ENCODE data around the gene DENND1B.

Gene DENND1B

DNA sequence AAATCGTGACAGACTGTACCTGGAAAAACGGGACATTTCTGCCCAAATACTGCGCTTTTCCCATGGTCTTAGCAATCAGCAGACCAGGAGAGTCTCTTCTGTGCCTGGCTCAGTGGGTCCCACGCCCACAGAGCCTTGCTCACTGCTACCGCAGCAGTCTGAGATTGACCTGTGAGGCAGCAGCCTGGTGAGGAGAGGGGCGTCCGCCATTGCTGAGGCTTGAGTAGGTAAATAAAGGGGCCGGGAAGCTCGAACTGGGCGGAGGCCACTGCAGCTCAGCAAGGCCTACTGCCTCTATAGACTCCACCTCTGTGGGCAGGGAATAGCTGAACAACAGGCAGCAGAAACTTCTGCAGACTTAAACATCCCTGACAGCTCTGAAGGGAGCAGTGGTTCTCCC is 203.1 kb downstream of the DENND1B start:
- no peak for DNase-seq
- Histone ChIP-seq H3K27me3 (no peaks in the 10 kb centered on the region), H3K4me3 (no peak overlapping the region), H3K27ac (no peak overlapping the region), H3K4me1 (no peaks in the 10 kb centered on the region), H3K36me3 (peaks cover 15 to 32% (median 18%) of the 10 kb centered on the region in 3 donors), H3K9me3 (peaks cover 3 to 16% (median 13%) of the 10 kb centered on the region in 3 donors)
- TF ChIP-seq, protein P1, sequence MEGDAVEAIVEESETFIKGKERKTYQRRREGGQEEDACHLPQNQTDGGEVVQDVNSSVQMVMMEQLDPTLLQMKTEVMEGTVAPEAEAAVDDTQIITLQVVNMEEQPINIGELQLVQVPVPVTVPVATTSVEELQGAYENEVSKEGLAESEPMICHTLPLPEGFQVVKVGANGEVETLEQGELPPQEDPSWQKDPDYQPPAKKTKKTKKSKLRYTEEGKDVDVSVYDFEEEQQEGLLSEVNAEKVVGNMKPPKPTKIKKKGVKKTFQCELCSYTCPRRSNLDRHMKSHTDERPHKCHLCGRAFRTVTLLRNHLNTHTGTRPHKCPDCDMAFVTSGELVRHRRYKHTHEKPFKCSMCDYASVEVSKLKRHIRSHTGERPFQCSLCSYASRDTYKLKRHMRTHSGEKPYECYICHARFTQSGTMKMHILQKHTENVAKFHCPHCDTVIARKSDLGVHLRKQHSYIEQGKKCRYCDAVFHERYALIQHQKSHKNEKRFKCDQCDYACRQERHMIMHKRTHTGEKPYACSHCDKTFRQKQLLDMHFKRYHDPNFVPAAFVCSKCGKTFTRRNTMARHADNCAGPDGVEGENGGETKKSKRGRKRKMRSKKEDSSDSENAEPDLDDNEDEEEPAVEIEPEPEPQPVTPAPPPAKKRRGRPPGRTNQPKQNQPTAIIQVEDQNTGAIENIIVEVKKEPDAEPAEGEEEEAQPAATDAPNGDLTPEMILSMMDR (IDR thresholded peaks at IDR 0.05), result no peak
- intact Hi-C loops (cut with DNase I; ENCODE audit: low total_unique reads), result no loop called here

GRCh38 chr1:197567442-197567841 is 207.8 kb downstream of the DENND1B start:
- intact Hi-C loops (cut with DNase I; ENCODE audit: low total_unique reads), result no loop called here
- TF ChIP-seq, protein P1 (IDR thresholded peaks at IDR 0.05), result no peak
- no peak for DNase-seq
- Histone ChIP-seq H3K9me3 (peaks cover 3 to 25% (median 15%) of the 10 kb centered on the region in 3 donors), H3K27me3 (no peaks in the 10 kb centered on the region), H3K4me1 (no peaks in the 10 kb centered on the region), H3K4me3 (no peak overlapping the region), H3K36me3 (peaks cover 22 to 36% (median 24%) of the 10 kb centered on the region in 3 donors), H3K27ac (no peak overlapping the region)

GRCh38 chr1:197561041-197561440 is 214.2 kb downstream of the DENND1B start:
- Histone ChIP-seq H3K9me3 (no peaks in the 10 kb centered on the region), H3K4me1 (peaks cover 0 to 6% (median 0%) of the 10 kb centered on the region in 4 donors), H3K36me3 (peaks cover 5 to 10% (median 9%) of the 10 kb centered on the region in 3 donors), H3K27ac (no peak overlapping the region), H3K27me3 (no peaks in the 10 kb centered on the region), H3K4me3 (no peak overlapping the region)
- TF ChIP-seq, protein P1 (IDR thresholded peaks at IDR 0.05), result no peak
- DNase-seq, result no peak
- intact Hi-C loops (cut with DNase I; ENCODE audit: low total_unique reads), result no loop called here

DNA sequence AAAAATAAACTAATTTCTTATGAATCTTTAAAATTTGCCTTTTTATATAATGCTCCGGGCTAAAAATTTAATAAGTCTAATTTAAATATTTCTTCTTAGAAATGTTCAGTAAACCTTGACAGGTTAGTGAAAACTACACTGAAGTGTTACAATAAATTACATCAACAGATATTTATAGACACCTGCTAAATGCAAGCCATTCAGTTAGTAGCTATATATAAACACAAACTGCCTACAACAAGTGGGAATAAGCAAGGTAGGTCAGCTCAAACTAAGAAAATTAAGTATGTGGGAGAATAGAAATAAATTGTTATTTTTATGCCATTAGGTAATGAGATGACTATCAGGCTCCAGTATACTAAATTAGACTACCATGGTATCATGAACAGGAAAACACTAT is 215.6 kb downstream of the DENND1B start:
- TF ChIP-seq, protein P1 (IDR thresholded peaks at IDR 0.05), result no peak
- no peak overlapping the region for H3K27ac ChIP-seq
- peaks cover 0 to 6% (median 0%) of the 10 kb centered on the region in 4 donors for H3K4me1 ChIP-seq
- no peaks in the 10 kb centered on the region for H3K27me3 ChIP-seq
- no peak overlapping the region for H3K4me3 ChIP-seq
- no peaks in the 10 kb centered on the region for H3K9me3 ChIP-seq
- peaks cover 0 to 10% (median 9%) of the 10 kb centered on the region in 3 donors for H3K36me3 ChIP-seq
- intact Hi-C loops (cut with DNase I; ENCODE audit: low total_unique reads), result no loop called here
- DNase-seq, result no peak

- Histone ChIP-seq H3K27me3 (no peaks in the 10 kb centered on the region), H3K36me3 (peaks cover 0 to 10% (median 9%) of the 10 kb centered on the region in 3 donors), H3K27ac (no peak overlapping the region), H3K4me3 (no peak overlapping the region), H3K4me1 (peaks cover 0 to 6% (median 0%) of the 10 kb centered on the region in 4 donors), H3K9me3 (no peaks in the 10 kb centered on the region)
- TF ChIP-seq, protein P1 (IDR thresholded peaks at IDR 0.05), result no peak
- intact Hi-C loops (cut with DNase I; ENCODE audit: low total_unique reads), result no loop called here
- DNase-seq, result no peak
Observed at GRCh38 chr1:197559244-197559643, 216.0 kb downstream of the DENND1B start.

DNA sequence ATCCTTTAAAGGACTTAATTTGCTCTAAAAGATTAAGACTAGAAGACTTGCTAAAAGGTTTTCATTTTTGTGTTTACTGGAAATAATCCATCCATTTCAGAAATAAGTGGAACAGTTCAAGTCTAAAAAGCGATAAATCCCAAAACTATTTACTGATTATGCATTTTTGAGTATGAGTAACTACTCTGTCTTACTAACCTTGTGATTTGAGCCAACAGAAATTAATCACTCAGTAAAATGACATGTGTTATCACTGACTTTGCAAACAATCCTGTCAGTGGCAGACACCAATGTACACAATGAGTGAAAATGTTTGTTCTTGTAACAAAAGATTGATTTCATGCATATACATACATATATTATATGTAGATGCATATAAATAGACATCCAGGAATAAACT is 218.0 kb downstream of the DENND1B start:
- Histone ChIP-seq H3K27me3 (no peaks in the 10 kb centered on the region), H3K4me1 (peaks cover 0 to 6% (median 0%) of the 10 kb centered on the region in 4 donors), H3K4me3 (no peak overlapping the region), H3K36me3 (no peaks in the 10 kb centered on the region), H3K27ac (no peak overlapping the region), H3K9me3 (no peaks in the 10 kb centered on the region)
- no peak for DNase-seq
- TF ChIP-seq, protein P1 (IDR thresholded peaks at IDR 0.05), result no peak
- intact Hi-C loops (cut with DNase I; ENCODE audit: low total_unique reads), result no loop called here

All from tibial artery (tissue), 4 donors.